ENCODE results near the gene RBMS1. TPM values are rescaled to one million over a fixed set of nuclear protein-coding genes. Genes with fewer than 3 reads are reported as not detected.

RBMS1 gene
- total and polyA plus RNA-seq, 2 of the 13 experiments (the other 11 are each of a cell fraction or from before 2014, with no cell fraction given), result 55.5 to 110 TPM

DNA sequence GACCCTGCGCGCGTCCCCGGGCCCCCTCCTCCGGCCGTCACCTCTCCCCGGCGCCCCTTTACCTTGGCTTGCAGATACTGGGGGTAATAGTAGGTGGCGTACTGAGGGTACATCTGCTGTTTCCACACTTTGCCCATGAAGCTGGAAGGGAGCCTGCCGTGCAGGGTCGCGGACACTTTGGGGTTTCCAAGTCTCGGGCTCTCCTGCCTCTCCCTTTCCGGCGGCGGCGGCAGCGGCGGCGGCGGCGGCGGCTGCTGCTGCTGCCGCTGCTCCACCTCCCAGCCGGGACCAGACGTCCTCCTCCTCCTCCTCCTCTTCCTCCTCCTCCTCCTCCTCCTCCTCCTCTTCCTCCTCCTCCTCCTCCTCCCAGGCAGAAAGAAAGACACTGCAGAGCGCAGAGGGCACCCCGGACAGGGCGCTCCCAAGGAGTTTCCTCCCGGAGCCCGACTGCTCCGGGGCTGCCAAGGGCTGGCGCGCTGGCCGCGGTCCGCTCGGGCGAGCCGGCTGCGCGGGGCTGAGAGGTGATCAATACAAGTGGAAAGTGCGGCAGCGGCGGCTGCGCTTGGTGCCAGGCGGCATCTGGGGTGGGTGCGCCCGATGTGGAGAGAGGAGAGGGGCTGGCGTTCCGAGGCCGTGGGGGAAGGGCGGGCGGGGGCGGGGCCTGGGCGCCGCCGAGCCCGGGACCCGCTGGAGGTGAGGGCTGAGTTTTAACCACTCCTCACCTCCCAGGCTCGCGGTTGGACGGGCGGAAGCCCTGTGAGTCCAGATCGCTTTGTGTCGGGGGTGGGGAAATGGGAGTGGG, at the start of gene RBMS1 (continued):
- TF ChIP-seq, protein P1, sequence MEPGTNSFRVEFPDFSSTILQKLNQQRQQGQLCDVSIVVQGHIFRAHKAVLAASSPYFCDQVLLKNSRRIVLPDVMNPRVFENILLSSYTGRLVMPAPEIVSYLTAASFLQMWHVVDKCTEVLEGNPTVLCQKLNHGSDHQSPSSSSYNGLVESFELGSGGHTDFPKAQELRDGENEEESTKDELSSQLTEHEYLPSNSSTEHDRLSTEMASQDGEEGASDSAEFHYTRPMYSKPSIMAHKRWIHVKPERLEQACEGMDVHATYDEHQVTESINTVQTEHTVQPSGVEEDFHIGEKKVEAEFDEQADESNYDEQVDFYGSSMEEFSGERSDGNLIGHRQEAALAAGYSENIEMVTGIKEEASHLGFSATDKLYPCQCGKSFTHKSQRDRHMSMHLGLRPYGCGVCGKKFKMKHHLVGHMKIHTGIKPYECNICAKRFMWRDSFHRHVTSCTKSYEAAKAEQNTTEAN (CRISPR knock-in tag; conservative IDR thresholded peaks at IDR 0.05), result no peak
- TF ChIP-seq, protein P2, sequence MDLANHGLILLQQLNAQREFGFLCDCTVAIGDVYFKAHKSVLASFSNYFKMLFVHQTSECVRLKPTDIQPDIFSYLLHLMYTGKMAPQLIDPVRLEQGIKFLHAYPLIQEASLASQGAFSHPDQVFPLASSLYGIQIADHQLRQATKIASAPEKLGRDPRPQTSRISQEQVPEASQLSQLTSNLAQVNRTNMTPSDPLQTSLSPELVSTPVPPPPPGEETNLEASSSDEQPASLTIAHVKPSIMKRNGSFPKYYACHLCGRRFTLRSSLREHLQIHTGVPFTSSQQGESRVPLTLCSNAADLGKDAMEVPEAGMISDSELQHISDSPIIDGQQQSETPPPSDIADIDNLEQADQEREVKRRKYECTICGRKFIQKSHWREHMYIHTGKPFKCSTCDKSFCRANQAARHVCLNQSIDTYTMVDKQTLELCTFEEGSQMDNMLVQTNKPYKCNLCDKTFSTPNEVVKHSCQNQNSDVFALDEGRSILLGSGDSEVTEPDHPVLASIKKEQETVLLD (CRISPR knock-in tag; IDR thresholded peaks at IDR 0.05; ENCODE audit: low read depth), result no peak; the same call in 1 of the 2 replicates
- TF ChIP-seq TAF1 (CRISPR knock-in tag; IDR thresholded peaks at IDR 0.05) (peak; percentile 52), SP4 (CRISPR knock-in tag; IDR thresholded peaks at IDR 0.05) (no peak), SP2 (CRISPR knock-in tag; IDR thresholded peaks at IDR 0.05) (no peak), REPIN1 (CRISPR knock-in tag; IDR thresholded peaks at IDR 0.05; ENCODE audit: borderline replicate concordance, low read depth) (no peak), THAP11 (CRISPR knock-in tag; IDR thresholded peaks at IDR 0.05) (peak; percentile 47; the same call in 1 of the 2 replicates), ZNF614 (CRISPR knock-in tag; IDR thresholded peaks at IDR 0.05; ENCODE audit: borderline replicate concordance) (no peak), MAZ (IDR thresholded peaks at IDR 0.05; ENCODE audit: borderline replicate concordance, low read depth, low read length) (0 out of 2 replicates have a peak, but pooled peaks have one; percentile 24), MAZ (CRISPR knock-in tag; IDR thresholded peaks at IDR 0.05; ENCODE audit: low read depth) (0 out of 2 replicates have a peak, but pooled peaks have one; percentile 16), TBX2 (CRISPR knock-in tag; IDR thresholded peaks at IDR 0.05; ENCODE audit: borderline replicate concordance) (no peak), ZNF766 (CRISPR knock-in tag; IDR thresholded peaks at IDR 0.05; ENCODE audit: borderline replicate concordance) (no peak), SALL1 (CRISPR knock-in tag; IDR thresholded peaks at IDR 0.05) (peak; percentile 51), GATAD1 (CRISPR knock-in tag; IDR thresholded peaks at IDR 0.05) (peak; percentile 13; the same call in 1 of the 2 replicates), ZNF30 (CRISPR knock-in tag; IDR thresholded peaks at IDR 0.05) (peak; percentile 45; the same call in 1 of the 2 replicates), FOXO1 (CRISPR knock-in tag; IDR thresholded peaks at IDR 0.05) (peak; percentile 24; the same call in 1 of the 2 replicates), ZNF75D (CRISPR knock-in tag; IDR thresholded peaks at IDR 0.05; ENCODE audit: borderline replicate concordance) (no peak), ZNF354B (CRISPR knock-in tag; IDR thresholded peaks at IDR 0.05) (no peak)
- TF ChIP-seq, protein P3, sequence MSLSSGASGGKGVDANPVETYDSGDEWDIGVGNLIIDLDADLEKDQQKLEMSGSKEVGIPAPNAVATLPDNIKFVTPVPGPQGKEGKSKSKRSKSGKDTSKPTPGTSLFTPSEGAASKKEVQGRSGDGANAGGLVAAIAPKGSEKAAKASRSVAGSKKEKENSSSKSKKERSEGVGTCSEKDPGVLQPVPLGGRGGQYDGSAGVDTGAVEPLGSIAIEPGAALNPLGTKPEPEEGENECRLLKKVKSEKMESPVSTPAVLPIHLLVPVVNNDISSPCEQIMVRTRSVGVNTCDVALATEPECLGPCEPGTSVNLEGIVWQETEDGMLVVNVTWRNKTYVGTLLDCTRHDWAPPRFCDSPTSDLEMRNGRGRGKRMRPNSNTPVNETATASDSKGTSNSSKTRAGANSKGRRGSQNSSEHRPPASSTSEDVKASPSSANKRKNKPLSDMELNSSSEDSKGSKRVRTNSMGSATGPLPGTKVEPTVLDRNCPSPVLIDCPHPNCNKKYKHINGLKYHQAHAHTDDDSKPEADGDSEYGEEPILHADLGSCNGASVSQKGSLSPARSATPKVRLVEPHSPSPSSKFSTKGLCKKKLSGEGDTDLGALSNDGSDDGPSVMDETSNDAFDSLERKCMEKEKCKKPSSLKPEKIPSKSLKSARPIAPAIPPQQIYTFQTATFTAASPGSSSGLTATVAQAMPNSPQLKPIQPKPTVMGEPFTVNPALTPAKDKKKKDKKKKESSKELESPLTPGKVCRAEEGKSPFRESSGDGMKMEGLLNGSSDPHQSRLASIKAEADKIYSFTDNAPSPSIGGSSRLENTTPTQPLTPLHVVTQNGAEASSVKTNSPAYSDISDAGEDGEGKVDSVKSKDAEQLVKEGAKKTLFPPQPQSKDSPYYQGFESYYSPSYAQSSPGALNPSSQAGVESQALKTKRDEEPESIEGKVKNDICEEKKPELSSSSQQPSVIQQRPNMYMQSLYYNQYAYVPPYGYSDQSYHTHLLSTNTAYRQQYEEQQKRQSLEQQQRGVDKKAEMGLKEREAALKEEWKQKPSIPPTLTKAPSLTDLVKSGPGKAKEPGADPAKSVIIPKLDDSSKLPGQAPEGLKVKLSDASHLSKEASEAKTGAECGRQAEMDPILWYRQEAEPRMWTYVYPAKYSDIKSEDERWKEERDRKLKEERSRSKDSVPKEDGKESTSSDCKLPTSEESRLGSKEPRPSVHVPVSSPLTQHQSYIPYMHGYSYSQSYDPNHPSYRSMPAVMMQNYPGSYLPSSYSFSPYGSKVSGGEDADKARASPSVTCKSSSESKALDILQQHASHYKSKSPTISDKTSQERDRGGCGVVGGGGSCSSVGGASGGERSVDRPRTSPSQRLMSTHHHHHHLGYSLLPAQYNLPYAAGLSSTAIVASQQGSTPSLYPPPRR (CRISPR knock-in tag; IDR thresholded peaks at IDR 0.05; ENCODE audit: borderline replicate concordance), result peak; percentile 30; the same call in 1 of the 2 replicates
- TF ChIP-seq, protein P4, sequence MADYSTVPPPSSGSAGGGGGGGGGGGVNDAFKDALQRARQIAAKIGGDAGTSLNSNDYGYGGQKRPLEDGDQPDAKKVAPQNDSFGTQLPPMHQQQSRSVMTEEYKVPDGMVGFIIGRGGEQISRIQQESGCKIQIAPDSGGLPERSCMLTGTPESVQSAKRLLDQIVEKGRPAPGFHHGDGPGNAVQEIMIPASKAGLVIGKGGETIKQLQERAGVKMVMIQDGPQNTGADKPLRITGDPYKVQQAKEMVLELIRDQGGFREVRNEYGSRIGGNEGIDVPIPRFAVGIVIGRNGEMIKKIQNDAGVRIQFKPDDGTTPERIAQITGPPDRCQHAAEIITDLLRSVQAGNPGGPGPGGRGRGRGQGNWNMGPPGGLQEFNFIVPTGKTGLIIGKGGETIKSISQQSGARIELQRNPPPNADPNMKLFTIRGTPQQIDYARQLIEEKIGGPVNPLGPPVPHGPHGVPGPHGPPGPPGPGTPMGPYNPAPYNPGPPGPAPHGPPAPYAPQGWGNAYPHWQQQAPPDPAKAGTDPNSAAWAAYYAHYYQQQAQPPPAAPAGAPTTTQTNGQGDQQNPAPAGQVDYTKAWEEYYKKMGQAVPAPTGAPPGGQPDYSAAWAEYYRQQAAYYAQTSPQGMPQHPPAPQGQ (CRISPR knock-in tag; IDR thresholded peaks at IDR 0.05; ENCODE audit: borderline replicate concordance), result no peak

Measured in HepG2 (cell line).